NCI-H510A (cell line): ENCODE results near the gene RARB.

Experiments used
- DNase-seq: peaks from one replicate; lab custom pipeline; 2025; lab: John Stamatoyannopoulos, UW

The RARB gene

DNA sequence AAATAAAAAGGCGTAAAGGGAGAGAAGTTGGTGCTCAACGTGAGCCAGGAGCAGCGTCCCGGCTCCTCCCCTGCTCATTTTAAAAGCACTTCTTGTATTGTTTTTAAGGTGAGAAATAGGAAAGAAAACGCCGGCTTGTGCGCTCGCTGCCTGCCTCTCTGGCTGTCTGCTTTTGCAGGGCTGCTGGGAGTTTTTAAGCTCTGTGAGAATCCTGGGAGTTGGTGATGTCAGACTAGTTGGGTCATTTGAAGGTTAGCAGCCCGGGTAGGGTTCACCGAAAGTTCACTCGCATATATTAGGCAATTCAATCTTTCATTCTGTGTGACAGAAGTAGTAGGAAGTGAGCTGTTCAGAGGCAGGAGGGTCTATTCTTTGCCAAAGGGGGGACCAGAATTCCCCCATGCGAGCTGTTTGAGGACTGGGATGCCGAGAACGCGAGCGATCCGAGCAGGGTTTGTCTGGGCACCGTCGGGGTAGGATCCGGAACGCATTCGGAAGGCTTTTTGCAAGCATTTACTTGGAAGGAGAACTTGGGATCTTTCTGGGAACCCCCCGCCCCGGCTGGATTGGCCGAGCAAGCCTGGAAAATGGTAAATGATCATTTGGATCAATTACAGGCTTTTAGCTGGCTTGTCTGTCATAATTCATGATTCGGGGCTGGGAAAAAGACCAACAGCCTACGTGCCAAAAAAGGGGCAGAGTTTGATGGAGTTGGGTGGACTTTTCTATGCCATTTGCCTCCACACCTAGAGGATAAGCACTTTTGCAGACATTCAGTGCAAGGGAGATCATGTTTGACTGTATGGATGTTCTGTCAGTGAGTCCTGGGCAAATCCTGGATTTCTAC is at the start of gene RARB:
TSS of gene RARB (plus strand) at position 322 of the 847 bp plus-strand sequence. CDS start at position 791, 469 bp downstream.
- no peak for DNase-seq

DNA sequence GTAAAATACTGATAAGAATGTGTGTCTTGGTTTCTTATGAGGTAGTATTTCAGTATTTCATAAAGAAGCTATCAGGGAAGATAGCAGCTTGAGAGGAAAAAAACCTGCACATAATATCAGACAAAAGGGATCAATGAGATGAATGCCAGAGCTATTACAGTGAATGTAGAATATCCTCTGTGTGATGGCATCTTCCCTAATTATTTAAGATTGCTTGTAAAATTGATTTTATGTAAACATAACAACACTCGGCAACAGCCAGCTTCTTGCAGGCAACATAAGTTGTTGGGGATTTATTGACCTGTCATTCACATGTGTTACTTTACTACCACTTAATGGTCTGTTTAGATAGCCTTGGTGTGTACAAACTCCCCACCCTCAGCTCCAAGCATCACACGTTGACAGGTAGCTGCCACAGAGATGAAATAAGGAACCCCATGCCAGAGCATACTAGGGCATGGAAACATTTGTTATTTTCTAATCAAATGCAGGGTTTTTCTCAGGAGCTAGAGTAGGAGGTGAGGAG is 49.2 kb upstream of the RARB start:
- no peak for DNase-seq

DNA sequence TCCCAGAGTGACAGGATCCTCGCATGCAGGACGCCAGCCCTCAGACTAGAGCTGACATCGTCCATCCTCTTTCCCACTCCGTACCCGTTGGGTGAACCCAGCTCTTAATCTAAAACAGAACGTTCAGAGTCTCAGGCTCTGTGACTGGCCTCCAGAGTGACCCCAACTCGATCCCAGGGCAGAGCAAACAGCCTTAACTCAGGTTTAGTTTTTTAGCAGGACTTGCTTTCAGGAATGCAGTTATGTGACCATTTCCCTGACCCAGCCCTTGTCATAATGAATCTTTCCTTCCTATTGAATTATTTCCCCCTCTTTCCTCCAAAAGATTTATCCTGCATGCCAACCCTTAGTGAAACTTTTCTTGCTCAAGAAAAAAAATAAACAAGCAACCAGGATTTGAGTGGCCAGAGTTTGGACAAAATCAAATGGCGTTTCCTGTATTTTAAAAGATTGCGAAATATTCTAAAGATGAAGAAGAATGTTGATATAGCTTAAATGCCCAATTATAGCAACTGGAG is 47.8 kb upstream of the RARB start:
- DNase-seq = no peak

DNA sequence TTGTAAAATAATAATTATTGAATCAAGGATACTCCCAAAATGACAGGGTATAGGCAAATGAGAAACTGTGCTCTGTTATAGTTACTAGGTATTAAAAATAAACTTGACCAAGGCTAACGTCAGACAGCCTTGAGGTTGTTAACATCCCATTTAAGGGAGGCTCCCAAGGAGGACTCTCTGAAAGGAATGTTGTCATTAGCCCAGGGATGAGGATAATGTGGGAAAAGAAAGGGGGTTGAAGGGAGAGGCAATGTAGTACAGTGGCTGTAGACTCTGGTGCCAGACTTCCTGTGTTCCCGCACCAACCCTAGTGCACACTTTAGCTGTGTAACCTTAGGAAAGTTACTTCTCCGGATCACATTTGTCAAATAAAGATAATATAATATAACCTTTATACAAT is 47.0 kb upstream of the RARB start:
- DNase-seq = no peak

DNA sequence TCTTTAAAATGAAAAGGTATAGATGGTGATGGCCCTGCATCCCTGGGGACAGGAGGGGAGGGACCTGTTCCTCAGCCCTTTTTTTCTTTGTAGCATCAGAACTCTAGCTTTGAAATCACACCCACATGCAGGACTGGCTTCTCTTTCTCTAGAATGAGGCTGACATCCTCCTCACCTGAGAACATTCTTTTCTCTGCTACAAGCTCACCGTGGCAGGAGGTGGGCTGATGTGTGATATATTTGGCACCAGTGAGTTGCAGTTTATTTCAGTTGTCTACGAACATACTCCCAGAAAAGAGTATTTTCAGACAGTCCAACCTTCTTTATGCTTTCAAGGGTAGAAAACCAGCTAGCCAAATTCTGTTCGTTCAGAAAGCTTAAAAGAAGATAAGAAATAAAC is 43.6 kb upstream of the RARB start:
- DNase-seq = no peak

DNA sequence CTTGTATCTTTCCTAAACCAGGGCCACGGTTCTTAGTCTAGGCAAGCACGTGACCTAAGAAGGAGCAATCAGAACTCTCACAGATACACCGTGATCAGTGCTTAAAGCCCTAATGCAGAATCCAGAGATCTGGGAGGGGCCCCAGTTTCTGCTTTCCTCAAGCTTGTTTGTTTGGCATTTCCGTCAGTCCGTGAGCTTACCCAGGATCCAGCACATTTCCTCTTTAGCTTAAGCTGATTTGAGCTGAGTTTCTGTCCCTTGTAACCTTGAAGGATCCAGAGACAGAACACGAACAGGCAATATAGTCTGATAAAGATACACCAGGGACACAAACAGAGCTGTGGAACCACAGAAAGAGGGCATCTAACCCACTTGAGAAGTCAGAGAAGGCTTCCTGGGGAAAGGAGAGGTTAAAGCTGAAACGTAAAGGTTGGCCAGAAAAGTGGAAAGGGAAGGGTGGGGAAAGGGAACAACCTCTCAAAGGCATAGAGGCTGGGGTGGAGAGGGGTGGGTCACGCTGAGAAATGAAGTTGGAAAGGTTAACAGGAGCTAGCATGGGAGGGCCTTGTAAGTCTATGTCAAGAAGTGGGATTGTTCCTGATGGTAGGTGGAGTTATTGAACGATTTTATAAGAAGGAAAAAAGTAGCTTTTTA is 42.1 kb upstream of the RARB start:
- DNase-seq = no peak

DNA sequence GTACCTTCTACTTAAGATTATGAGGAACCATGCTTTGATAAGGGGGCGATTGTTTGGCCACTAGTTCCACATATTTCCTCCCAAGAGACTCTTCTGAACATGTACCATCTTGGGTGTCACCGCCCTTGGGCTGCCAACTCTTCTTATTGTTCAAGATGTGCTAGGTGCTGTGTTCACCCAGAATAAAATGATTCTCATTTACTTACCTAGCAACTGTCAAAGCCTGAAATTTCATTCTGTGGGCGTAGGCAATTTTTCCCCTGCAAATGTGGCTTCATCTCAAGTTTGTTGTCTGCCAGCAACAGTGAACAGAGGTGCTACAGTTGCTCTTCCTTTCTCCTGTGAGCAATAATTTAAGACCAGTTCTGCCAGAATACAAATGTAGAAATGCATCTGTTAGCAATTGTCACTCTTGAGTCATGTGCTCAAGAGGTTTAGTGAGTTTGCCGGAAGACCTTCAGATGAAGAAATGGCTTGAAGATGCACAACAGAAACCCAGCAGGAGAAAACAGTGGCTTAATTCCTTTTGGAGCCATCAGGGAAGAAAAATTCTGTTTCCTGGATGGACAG is 41.3 kb upstream of the RARB start:
- DNase-seq = no peak

DNA sequence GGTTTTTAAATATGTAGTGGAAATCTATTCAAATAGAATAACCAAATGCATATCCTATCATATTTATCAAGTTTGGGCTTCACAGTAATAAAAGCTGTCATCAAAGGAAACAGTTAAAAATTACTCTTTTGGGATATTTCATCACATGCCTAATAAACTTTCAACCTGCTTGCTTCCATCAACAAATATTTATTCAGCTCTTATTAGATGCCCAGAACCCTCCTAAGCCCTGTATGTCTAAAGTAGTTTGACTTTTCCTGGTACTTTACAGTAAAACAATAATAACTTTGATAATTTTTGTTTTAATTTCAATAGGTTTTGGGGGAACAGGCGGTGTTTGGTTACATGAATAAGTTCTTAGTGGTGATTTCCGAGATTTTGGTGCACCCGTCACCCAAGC is 37.5 kb upstream of the RARB start:
- DNase-seq = no peak

DNA sequence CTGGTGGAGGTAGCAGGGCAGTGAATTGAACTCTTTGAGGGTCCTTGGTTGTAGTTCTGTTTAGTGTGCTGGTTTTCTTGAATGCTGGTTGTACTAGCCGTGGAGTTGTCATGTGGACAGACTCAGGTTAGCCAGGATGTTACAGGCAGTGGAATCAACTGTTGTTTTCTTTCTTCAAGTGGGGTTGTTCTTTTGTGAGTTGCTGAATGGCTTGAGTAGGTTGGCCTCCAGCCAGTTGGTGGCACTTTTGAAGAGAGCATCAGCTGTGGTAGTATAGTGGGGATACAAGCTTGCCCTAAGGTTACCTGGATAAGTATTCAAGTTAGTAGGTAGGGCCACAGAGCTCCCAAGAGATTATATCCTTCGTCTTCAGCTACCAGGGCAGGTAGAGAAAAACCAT is 31.8 kb upstream of the RARB start:
- no peak for DNase-seq

DNA sequence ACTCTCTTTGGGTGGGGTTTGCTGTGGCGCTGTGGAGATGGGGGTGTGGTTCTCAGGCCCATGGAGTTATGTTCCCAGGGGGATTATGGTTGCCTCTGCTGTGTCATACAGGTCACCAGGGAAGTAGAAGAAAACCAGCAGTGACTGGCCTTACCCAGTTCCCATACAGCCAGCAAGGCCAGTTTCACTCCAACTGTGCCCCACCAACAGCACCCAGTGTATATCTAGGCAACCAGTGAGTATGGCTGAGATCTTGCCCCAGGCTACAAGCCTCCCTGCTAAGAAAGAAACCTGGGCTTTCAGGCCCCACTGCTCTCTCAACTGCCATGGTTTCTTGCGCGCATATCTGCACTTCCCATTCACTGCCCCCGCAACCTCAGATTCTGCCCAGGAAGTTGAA is 31.4 kb upstream of the RARB start:
- DNase-seq = no peak

DNA sequence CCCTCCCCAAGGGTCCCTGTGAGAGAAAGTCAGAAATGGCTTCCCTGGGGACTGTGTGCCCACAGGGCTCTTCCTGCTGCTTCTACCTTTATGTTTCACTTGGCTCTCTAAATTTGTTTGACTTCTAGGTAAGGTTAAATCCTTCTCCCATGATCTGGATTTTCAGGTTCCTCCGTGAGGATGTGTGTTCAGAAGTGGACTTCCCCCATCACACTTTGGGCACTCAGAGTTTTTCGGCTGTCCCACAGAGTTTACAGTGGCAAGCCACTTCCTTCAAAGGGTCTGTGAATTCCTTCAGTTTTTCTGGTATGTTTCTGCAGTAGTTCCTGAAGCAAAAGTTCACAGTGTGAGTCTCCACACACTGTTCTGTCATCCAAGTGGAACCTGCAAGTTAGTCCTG is 30.9 kb upstream of the RARB start:
- no peak for DNase-seq

DNA sequence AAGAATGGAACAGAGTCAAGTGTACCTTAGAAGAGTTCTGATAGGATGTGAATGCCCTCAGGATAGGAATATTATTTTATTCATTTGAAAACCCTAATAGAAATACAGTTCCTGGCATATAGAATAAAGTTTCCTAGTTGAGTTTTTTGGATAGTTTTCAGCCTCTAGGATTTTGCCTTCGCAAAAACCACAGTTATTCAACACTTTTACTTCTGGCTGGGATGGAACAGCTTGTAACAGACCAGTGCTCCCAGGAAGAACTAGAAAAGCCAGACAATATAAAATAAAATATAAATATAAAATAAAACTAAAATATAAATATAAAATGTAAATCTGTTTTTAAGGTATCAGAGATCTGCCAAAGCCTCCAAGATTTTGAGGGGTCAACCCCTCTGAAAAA is 27.5 kb upstream of the RARB start:
- DNase-seq = no peak

DNA sequence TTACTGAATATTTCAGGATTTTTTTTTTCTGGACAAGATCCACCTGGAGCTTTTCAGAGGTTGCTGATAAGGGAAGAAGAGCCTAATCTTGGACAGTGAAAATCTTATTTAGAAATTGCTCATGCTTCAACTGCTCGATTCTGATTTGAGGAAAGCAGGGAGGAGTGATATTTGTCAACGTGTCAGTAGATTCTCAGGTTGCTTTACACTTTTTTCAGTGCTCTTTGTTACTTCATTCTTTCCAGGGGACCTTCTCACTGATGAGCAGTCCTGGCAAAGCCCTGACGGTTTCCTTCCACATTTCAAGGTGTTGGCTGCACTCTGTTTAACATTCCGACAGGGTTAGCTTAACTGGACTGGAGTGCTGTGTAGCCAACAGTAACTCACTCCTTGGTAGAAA is 24.1 kb upstream of the RARB start:
- DNase-seq = no peak

DNA sequence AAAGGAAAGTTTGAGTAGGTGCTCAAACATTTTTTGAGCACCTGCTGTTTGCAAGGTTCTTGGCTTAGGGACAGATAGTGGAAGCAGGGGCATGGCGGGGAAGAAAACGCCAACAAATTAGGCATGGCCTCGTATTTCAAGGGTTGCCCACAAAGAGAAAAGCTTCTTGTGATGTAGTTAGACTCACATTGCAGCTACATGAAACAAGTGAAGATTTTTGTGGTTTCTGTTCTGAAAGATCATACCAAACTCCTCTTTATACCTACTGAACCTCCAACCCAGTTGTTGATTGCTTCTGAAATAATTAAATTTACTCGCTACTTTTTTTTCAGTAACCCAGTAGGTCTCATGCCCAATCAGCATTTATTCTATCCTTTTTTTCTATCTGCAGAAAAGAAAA is 23.5 kb upstream of the RARB start:
- no peak for DNase-seq

DNA sequence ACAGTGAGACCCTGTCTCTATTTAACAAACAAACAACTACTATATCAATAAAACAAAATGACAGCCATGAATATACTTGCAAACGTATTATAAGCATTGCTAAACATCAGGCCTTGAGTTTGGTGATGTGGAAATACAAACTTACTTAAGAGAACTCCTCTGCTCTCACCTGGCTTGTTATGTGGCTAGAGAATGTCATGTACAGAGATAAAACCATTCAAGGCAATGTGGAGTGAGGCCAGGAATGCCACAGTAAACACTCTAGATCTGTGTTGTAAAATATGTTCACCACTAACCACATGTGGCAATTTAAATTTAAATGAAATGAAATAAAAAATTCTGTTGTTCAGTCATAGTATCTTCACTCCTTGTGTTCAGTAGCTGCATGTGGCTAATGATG is 22.7 kb upstream of the RARB start:
- no peak for DNase-seq

DNA sequence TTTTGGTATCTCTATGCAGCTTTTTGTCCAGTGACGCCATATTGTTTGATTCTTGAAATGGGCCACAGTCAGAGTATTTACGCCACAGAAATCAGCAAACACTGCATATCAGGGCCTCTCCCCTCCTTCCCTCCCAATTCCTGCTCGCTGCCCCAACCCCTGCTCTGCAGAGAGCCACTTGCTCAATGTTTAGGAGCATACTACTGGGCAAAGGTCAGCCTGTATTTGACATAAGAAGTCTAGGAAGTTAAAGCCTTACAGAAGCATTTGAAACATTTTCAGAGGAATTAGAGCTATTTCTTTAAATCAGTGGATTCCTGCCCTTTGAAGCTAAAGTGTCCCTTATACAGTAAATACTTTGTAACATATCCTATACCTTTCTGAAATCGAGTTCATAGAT is 17.4 kb upstream of the RARB start:
- no peak for DNase-seq

DNA sequence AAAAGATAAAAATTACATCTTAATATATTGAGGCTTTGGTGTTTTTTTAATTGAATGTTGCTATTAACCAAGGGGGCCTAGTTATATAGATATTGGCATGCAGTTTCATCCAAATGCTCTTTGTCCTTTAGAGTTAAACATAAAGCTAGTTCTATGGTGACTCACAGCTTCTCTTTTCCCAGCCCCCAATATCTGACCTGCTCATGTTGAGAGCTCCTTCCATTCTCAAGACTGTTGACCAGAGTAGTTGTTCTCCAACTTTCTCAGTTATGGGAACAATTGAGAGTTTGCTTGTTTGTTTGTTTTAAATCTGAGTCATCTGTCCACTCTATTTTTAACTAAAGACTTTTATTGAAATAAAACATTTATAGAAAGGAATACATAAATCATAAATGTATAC is 15.8 kb upstream of the RARB start:
- no peak for DNase-seq

DNA sequence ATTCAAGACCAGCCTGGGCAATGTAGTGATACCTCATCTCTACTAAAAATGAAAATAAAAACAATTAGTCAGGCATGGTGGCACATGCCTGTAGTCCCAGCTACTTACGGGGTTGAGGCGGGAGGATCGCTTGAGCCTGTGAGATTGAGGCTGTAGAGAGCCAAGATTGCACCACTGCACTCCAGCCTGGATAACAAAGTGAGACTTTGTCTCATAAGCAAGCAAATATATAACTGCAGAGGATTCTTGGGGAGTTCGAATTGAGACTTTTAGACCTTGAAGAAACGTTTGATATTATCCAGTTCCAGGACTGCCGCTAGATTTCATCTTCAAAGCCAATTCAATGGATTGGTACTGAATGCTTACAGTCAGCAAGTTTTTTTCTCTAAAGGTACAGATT is 11.9 kb upstream of the RARB start:
- no peak for DNase-seq

DNA sequence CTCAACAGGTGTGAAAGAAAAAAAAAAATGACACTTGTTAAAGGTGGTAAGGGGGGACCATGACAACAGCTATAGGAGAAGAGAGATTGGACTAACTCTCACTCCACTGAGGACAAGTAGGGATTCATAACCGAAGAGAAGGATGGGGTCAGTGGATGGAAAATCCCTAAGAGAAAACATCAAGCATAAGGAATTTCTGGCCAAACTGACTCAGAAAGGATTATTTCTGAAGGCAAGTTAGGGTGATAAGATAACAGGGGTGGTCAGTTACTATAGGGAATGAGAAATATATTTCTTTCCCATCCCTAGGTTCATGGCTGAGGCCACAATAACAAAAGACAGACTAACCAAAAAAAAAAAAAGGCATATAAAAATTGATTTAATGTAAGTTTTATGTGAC is 9.5 kb upstream of the RARB start:
- DNase-seq = no peak

DNA sequence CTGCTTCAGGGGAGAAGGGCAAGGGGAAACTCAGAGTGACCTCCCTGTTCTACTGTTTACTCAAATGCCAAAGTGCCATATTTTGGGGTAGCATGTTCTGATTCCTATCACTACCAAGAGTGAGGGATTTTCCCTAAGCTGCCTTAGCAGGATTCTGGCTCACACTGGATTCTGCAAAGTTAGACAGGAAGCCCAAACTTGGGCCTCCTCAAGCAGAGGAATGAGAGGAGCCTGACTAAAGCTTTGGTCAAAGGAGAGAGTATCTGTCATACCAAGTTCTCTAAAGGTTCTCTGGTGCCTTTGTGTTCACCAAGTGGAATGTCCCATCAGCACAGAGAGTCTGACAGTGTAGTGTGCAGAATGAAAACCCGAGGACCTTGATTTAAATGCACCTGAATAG is 8.8 kb upstream of the RARB start:
- no peak for DNase-seq

DNA sequence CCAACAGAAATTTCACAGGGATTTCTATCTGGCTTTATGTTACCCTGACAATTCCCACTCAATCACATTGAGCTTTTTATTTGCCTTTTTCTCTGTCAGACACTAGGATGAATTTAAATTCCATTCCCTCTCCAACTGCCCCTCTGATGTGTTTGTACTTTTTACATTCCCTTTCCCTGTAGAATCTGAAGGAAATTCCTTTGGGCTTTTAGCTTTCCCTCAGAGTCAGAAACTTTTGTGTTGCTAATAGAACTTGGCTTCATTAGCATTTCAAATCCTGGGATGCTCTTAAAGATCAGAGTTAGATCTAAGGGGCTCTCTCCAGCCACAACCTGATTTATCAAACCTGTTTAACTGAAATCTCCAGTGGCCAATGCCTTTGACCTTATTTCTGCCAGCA is 7.9 kb upstream of the RARB start:
- DNase-seq = no peak

DNA sequence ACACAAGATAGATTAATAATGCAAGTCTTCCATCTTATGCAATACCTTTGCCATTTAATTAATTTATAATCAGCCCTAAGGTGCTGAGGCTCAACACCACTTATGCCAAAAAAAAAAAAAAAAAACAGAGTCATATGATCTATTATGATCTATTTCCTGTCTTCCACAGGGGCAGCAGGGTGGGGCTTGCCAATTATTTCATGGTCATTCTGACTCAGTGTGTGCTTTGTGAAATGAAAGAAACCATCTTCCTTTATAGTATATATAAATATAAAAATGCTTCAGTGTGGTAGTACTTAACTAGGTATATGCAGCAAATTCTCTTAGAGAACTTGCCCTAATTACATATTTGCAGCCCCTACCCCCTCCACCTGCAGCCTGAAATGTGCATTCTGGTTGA is 7.2 kb upstream of the RARB start:
- no peak for DNase-seq

DNA sequence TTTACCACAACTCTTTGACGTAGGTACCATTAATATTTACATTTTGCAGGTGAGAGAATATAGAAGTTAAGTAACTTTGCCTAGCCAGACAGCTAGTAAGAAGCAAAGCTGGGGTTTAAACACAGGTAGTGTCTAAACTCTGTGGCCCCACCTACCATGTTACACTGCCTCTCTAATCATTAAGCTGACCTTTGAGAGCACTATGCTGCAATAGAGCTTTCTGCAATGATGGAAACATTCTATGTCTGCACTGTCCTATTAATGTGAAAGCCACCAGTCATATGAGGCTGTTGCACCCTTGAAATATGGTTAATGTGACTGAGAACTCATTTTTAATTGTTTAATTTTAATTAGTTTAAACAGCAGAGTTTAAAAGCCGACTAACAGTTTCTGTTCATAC is 6.3 kb upstream of the RARB start:
- DNase-seq = no peak
